Loucy (cell line): ENCODE data around the gene GHSR.

Experiments used
- H2AFZ ChIP-seq: fragments of 200-600 bp; sonication (generic); 2 replicates; pipeline ENCODE4 v1.6.0; 2016; ENCODE audit warnings: antibody characterized with exemption, mild to moderate bottlenecking, low read length, moderate library complexity
- H3F3A ChIP-seq: fragments of 200-600 bp; 2 replicates; pipeline ENCODE4 v1.6.0; 2016; ENCODE audit warnings: antibody characterized with exemption, low read depth, mild to moderate bottlenecking
- H3K27me3 ChIP-seq: fragments of 200-600 bp; sonication (generic); 2 replicates; pipeline ENCODE4 v1.6.1; 2014; ENCODE audit warnings: low read length, mild to moderate bottlenecking; ENCODE audit not compliant: insufficient read depth, poor library complexity, severe bottlenecking
- H3K36me3 ChIP-seq: fragments of 200-600 bp; sonication (generic); 2 replicates; pipeline ENCODE4 v1.6.1; 2016; ENCODE audit warnings: low read length; ENCODE audit not compliant: insufficient read depth
- H3K4me1 ChIP-seq: fragments of 200-600 bp; sonication (generic); 2 replicates; pipeline ENCODE4 v1.5.1; 2014; ENCODE audit warnings: low read length, mild to moderate bottlenecking; ENCODE audit not compliant: insufficient read depth, poor library complexity, severe bottlenecking
- H3K4me2 ChIP-seq: fragments of 200-600 bp; sonication (generic); 2 replicates; pipeline ENCODE4 v1.6.0; 2014; ENCODE audit warnings: antibody characterized with exemption, low read length, low read depth, mild to moderate bottlenecking; ENCODE audit not compliant: poor library complexity, severe bottlenecking
- H3K4me3 ChIP-seq: fragments of 200-600 bp; sonication (generic); 2 replicates; pipeline ENCODE4 v1.5.1; 2014; ENCODE audit warnings: low read length, mild to moderate bottlenecking, mixed read lengths; ENCODE audit not compliant: poor library complexity, severe bottlenecking
- H3K79me2 ChIP-seq: fragments of 200-600 bp; sonication (generic); 2 replicates; pipeline ENCODE4 v1.6.1; 2014; ENCODE audit warnings: low read length; ENCODE audit not compliant: insufficient read depth
- H3K9ac ChIP-seq: fragments of 200-600 bp; sonication (generic); 2 replicates; pipeline ENCODE4 v1.6.0; 2014; ENCODE audit warnings: mild to moderate bottlenecking, low read depth, low read length, moderate library complexity; ENCODE audit not compliant: poor library complexity, severe bottlenecking
- H3K9me2 ChIP-seq: fragments of 200-600 bp; sonication (generic); replicated peaks from 2 replicates; pipeline ENCODE4 v1.6.1; 2016; ENCODE audit warnings: low read depth, low read length, mixed read lengths
- H3K9me3 ChIP-seq: fragments of 200-600 bp; sonication (generic); 2 replicates; pipeline ENCODE4 v1.6.1; 2014; ENCODE audit warnings: mild to moderate bottlenecking, antibody characterized with exemption, low read length, low read depth; ENCODE audit not compliant: insufficient read depth
- H4K20me1 ChIP-seq: fragments of 200-600 bp; sonication (generic); 2 replicates; pipeline ENCODE4 v1.6.0; 2014; ENCODE audit warnings: antibody characterized with exemption, low read length, mild to moderate bottlenecking; ENCODE audit not compliant: insufficient read depth, poor library complexity, severe bottlenecking
- EZH2phosphoT487 ChIP-seq: fragments of 200-600 bp; IDR thresholded peaks from 2 replicates; pipeline ENCODE4 v1.6.1; 2018; ENCODE audit warnings: antibody characterized with exemption, mild to moderate bottlenecking, moderate library complexity, borderline replicate concordance
- TF ChIP-seq, protein P1 (sequence below): fragments of 200-600 bp; sonication (generic); conservative IDR thresholded peaks from 2 replicates; pipeline ENCODE4 v1.5.1; 2014; ENCODE audit warnings: mild to moderate bottlenecking, antibody characterized with exemption, low read length

The GHSR gene

GRCh38 chr3:172396400-172396799 lies 51.9 kb downstream of the GHSR start:
- no peaks in the 10 kb centered on the region for H3F3A ChIP-seq
- H3K27me3 ChIP-seq = no peaks in the 10 kb centered on the region
- H3K4me3 ChIP-seq = no peak overlapping the region
- H2AFZ ChIP-seq = no peak overlapping the region
- H3K4me2 ChIP-seq = no peak overlapping the region
- no peaks in the 10 kb centered on the region for H3K79me2 ChIP-seq
- H3K36me3 ChIP-seq = no peaks in the 10 kb centered on the region
- H3K9me3 ChIP-seq = no peaks in the 10 kb centered on the region
- TF ChIP-seq, protein P1, sequence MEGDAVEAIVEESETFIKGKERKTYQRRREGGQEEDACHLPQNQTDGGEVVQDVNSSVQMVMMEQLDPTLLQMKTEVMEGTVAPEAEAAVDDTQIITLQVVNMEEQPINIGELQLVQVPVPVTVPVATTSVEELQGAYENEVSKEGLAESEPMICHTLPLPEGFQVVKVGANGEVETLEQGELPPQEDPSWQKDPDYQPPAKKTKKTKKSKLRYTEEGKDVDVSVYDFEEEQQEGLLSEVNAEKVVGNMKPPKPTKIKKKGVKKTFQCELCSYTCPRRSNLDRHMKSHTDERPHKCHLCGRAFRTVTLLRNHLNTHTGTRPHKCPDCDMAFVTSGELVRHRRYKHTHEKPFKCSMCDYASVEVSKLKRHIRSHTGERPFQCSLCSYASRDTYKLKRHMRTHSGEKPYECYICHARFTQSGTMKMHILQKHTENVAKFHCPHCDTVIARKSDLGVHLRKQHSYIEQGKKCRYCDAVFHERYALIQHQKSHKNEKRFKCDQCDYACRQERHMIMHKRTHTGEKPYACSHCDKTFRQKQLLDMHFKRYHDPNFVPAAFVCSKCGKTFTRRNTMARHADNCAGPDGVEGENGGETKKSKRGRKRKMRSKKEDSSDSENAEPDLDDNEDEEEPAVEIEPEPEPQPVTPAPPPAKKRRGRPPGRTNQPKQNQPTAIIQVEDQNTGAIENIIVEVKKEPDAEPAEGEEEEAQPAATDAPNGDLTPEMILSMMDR = no peak
- no peak for TF ChIP-seq EZH2phosphoT487
- no peaks in the 10 kb centered on the region for H3K4me1 ChIP-seq
- H3K9me2 ChIP-seq = no peaks in the 10 kb centered on the region
- H4K20me1 ChIP-seq = no peaks in the 10 kb centered on the region
- no peak overlapping the region for H3K9ac ChIP-seq

DNA sequence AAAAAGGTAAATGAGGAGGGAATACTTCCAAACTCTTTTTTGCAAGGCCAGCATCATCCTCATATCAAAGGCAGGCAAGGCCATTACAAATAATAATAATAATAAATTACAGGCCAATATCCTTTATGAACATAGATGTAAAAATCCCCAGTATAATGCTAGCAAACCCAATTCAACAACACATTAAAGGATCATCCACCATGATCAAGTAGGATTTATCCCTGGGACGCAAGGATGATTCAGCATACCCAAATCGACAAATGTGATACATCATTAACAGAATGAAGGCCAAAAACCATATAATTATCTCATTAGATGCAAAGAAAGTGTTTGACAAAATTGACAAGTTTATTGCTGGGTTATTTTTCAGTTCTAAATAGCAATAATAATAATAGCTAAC lies 53.6 kb downstream of the GHSR start:
- TF ChIP-seq, protein P1 = no peak
- no peak for TF ChIP-seq EZH2phosphoT487
- Histone ChIP-seq H4K20me1 (no peaks in the 10 kb centered on the region), H3K27me3 (no peaks in the 10 kb centered on the region), H3F3A (no peaks in the 10 kb centered on the region), H3K4me3 (no peak overlapping the region), H3K4me2 (no peak overlapping the region), H3K9me3 (no peaks in the 10 kb centered on the region), H3K9me2 (no peaks in the 10 kb centered on the region), H3K79me2 (no peaks in the 10 kb centered on the region), H3K9ac (no peak overlapping the region), H3K4me1 (no peaks in the 10 kb centered on the region), H3K36me3 (no peaks in the 10 kb centered on the region), H2AFZ (no peak overlapping the region)
